H1 (cell line): ENCODE data around the gene HAVCR1.
"Not testable (repeated sequence)": the region's sequence is repeated elsewhere in the genome, so short reads cannot be mapped to it uniquely, and the experiment has no call there.

ENCODE experiments used
- CHD2 ChIP-seq: IDR thresholded peaks from 2 replicates; pipeline ENCODE4 v1.6.1; 2012; ENCODE audit warnings: low read length, improper control_type of control experiment
- CTCF ChIP-seq, 3 experiments: IDR thresholded peaks; 1 replicate in 2 of 3; 2 replicates in 1 of 3; pipeline versions ENCODE4 v1.5.1 to v1.6.1; 2011; ENCODE audit warnings: low read length in 3 of 3, mild to moderate bottlenecking in 3 of 3, inconsistent platforms in 2 of 3, low read depth in 1 of 3, moderate library complexity in 1 of 3; ENCODE audit not compliant: insufficient read depth in 1 of 3; ENCODE audit errors: control extremely low read depth in 1 of 3
- EP300 ChIP-seq, 2 experiments: IDR thresholded peaks; 1 replicate in 1 of 2; 2 replicates in 1 of 2; pipeline ENCODE4 v1.6.1; 2011 to 2012; ENCODE audit warnings: low read depth in 2 of 2, low read length in 2 of 2, mild to moderate bottlenecking in 2 of 2, borderline replicate concordance in 1 of 2, inconsistent platforms in 1 of 2, moderate library complexity in 1 of 2
- KDM1A ChIP-seq: fragments of 200-600, 300-600 bp; sonication (generic); IDR thresholded peaks from 2 replicates; pipeline ENCODE4 v1.7.1; 2016; ENCODE audit warnings: mild to moderate bottlenecking, low read length, borderline replicate concordance
- NRF1 ChIP-seq: IDR thresholded peaks from 2 replicates; pipeline ENCODE4 v1.6.1; 2011; ENCODE audit warnings: mild to moderate bottlenecking, low read depth, low read length, improper control_type of control experiment
- POLR2A ChIP-seq, 2 experiments: IDR thresholded peaks; 1 replicate in 1 of 2; 2 replicates in 1 of 2; pipeline ENCODE4 v1.6.1; 2011; ENCODE audit warnings: low read depth in 2 of 2, low read length in 2 of 2, mild to moderate bottlenecking in 2 of 2; ENCODE audit errors: control extremely low read depth in 1 of 2

- TF ChIP-seq EP300 (IDR thresholded peaks at IDR 0.05; ENCODE audit: borderline replicate concordance in 1 of 2, low read depth in 2 of 2, low read length in 2 of 2); POLR2A (IDR thresholded peaks at IDR 0.05; ENCODE audit: control extremely low read depth in 1 of 2, low read depth in 2 of 2, low read length in 2 of 2); NRF1; CHD2; CTCF (IDR thresholded peaks at IDR 0.05; ENCODE audit: control extremely low read depth in 1 of 3, insufficient read depth in 1 of 3, low read depth in 1 of 3, low read length in 3 of 3); KDM1A: not testable (repeated sequence)
These were observed 24.5 kb downstream of the HAVCR1 start for GRCh38 chr5:157034106-157035072.
